Heart left ventricle (tissue), 13 donors: ENCODE data around the gene SUPT5H.

Source experiments
- POLR2A ChIP-seq, 2 donors: fragments of 450-650 bp; IDR thresholded peaks; one replicate each; pipeline ENCODE4 v1.6.1; 2017; ENCODE audit warnings: antibody characterized with exemption in 2 of 2, mild to moderate bottlenecking in 2 of 2, moderate library complexity in 2 of 2
- TF ChIP-seq, protein P1 (sequence below), 12 donors: fragments of 200-600 bp; sonication (generic) in 4 of 12; IDR thresholded peaks; one replicate each; pipeline versions ENCODE4 v1.5.0 to v1.8.0; 2018 to 2022; ENCODE audit warnings: antibody characterized with exemption in 12 of 12, mild to moderate bottlenecking in 5 of 12
- donor health status: ischemic (EF 13 %, LVEDD 7.1; RV severe dilation, severe dysfunction).
- donor health status: DM: no; HTN: yes; CAD: no.
- donor health status: DM: no; HTN: no; CAD: no.
- donor health status: ischemic (EF 25% LVEDD 6.9; RV normal size, moderate dysfunction).
- donor health status: ischemic (EF 25% LVEDD 5.7; RV mildly dilated, moderate dysfunction).
- donor health status: ischemic (EF 35%, LVEDD 5.7; RV mildly dilated, moderate dysfunction).
- donor health status: nonischemic (EF 11% LVEDD 7.7; RV severe dilation, severe dysfunction).
- donor health status: DM: yes; HTN: yes; CAD: no.
- donor health status: PGD.
- donor health status: ischemic (EF 29% LVEDD 5.4; RV normal size, mild dysfunction).
- donor health status: nonischemic (EF 23%, LVEDD 6.1; RV moderate dilation, normal function).

DNA sequence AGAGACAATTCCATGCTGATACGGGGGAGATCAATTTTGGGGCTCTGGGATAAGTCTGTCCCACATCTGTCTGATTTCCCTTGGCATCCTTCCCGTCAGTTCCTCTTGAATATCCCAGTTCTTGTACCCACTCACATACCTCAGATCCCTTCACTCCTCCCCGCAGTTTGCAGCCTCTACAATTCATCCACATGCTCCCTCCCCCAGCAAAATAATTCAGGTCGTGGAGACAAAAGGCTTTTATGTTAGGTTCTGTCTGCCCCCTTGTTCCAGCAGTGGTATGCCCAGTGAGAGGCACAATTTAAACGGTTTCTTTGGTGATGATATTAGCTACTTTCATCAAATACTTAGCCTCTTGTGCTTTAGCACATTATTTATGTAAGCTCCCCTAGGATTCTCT lies 19.2 kb upstream of the SUPT5H start:
- TF ChIP-seq, protein P1, sequence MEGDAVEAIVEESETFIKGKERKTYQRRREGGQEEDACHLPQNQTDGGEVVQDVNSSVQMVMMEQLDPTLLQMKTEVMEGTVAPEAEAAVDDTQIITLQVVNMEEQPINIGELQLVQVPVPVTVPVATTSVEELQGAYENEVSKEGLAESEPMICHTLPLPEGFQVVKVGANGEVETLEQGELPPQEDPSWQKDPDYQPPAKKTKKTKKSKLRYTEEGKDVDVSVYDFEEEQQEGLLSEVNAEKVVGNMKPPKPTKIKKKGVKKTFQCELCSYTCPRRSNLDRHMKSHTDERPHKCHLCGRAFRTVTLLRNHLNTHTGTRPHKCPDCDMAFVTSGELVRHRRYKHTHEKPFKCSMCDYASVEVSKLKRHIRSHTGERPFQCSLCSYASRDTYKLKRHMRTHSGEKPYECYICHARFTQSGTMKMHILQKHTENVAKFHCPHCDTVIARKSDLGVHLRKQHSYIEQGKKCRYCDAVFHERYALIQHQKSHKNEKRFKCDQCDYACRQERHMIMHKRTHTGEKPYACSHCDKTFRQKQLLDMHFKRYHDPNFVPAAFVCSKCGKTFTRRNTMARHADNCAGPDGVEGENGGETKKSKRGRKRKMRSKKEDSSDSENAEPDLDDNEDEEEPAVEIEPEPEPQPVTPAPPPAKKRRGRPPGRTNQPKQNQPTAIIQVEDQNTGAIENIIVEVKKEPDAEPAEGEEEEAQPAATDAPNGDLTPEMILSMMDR (IDR thresholded peaks at IDR 0.05), result no peak
- TF ChIP-seq POLR2A (IDR thresholded peaks at IDR 0.05), result no peak
